NB4 (cell line): ENCODE results near the gene BTBD9.

Source experiments
- MYC ChIP-seq: IDR thresholded peaks from 2 replicates; pipeline ENCODE4 v1.6.1; 2011; ENCODE audit warnings: low read depth, low read length
- POLR2A ChIP-seq: IDR thresholded peaks from 2 replicates; pipeline ENCODE4 v1.6.1; 2011; ENCODE audit warnings: mild to moderate bottlenecking; ENCODE audit not compliant: insufficient read length; ENCODE audit errors: extremely low read depth
- TF ChIP-seq, protein P1 (sequence below): IDR thresholded peaks from 2 replicates; pipeline ENCODE4 v1.6.1; 2011; ENCODE audit warnings: low read depth, low read length
- TF ChIP-seq, protein P2 (sequence below): IDR thresholded peaks from one replicate; pipeline ENCODE4 v1.5.1; 2012; ENCODE audit warnings: low read depth, low read length

DNA sequence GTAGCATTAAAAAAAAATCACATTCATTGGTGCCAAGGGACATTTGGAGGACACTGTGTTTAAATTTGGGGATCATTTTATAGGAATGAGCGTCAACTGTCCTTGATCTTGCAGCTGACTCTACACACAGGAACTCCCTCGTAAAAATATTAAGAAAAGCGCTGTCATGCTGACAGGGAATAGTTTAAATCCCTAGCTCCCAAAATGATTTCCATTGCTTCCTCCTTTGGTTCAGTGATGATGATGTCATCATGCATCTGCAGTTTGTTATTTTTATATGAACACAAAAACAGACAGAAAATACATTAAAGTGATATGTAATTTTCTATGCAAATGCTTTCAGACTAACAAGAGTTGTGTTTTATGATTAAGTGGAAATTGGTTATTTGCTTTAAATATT lies 275.6 kb downstream of the BTBD9 start:
- TF ChIP-seq, protein P1, sequence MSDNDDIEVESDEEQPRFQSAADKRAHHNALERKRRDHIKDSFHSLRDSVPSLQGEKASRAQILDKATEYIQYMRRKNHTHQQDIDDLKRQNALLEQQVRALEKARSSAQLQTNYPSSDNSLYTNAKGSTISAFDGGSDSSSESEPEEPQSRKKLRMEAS, result no peak
- TF ChIP-seq POLR2A (no peak), MYC (no peak)
- TF ChIP-seq, protein P2, sequence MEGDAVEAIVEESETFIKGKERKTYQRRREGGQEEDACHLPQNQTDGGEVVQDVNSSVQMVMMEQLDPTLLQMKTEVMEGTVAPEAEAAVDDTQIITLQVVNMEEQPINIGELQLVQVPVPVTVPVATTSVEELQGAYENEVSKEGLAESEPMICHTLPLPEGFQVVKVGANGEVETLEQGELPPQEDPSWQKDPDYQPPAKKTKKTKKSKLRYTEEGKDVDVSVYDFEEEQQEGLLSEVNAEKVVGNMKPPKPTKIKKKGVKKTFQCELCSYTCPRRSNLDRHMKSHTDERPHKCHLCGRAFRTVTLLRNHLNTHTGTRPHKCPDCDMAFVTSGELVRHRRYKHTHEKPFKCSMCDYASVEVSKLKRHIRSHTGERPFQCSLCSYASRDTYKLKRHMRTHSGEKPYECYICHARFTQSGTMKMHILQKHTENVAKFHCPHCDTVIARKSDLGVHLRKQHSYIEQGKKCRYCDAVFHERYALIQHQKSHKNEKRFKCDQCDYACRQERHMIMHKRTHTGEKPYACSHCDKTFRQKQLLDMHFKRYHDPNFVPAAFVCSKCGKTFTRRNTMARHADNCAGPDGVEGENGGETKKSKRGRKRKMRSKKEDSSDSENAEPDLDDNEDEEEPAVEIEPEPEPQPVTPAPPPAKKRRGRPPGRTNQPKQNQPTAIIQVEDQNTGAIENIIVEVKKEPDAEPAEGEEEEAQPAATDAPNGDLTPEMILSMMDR, result no peak
